Limb (tissue), 2 donors: Measurements from ENCODE around the gene UGT1A9.
A peak's percentile ranks its signal among the peaks of the same experiment; 100 is the strongest.
"Not testable (repeated sequence)": the region's sequence is repeated elsewhere in the genome, so short reads cannot be mapped to it uniquely, and the experiment has no call there.

ENCODE experiments used
- DNase-seq, 2 donors: peaks; one replicate each; pipeline ENCODE4 v3.0.0-alpha.2; 2016; ENCODE audit errors: extremely low spot score in 2 of 2

Gene UGT1A9

GRCh38 chr2:233711312-233712008 lies 39.8 kb downstream of the UGT1A9 start:
- DNase-seq = peak; percentile 31 to 71

- no peak for DNase-seq
Measured at GRCh38 chr2:233712611-233713261, 41.0 kb downstream of the UGT1A9 start, which contains the start of gene UGT1A5. Gene UGT1A5, plus strand, starts transcription at chr2:233712907. Its CDS starts 85 bp downstream, at chr2:233712992.

GRCh38 chr2:233713262-233713615 lies 41.5 kb downstream of the UGT1A9 start:
- no peak for DNase-seq

GRCh38 chr2:233714121-233714520 lies 42.4 kb downstream of the UGT1A9 start:
- no peak for DNase-seq

GRCh38 chr2:233718552-233718951 lies 46.9 kb downstream of the UGT1A9 start, which contains the start of gene UGT1A4:
Gene UGT1A4, plus strand, starts transcription at chr2:233718736. Its CDS starts 85 bp downstream, at chr2:233718821.
- DNase-seq = no peak

- no peak for DNase-seq
Measured at GRCh38 chr2:233728723-233729301, 57.1 kb downstream of the UGT1A9 start, which contains the start of gene UGT1A3. Gene UGT1A3, plus strand, starts transcription at chr2:233729042. Its CDS starts 85 bp downstream, at chr2:233729127.

GRCh38 chr2:233736868-233737653 lies 65.4 kb downstream of the UGT1A9 start:
- DNase-seq = not testable (repeated sequence)

GRCh38 chr2:233740870-233741269 lies 69.2 kb downstream of the UGT1A9 start:
- DNase-seq = no peak

GRCh38 chr2:233743464-233744259 lies 72.0 kb downstream of the UGT1A9 start:
- no peak for DNase-seq

- DNase-seq = no peak
Measured at GRCh38 chr2:233745073-233745755, 73.5 kb downstream of the UGT1A9 start.

- DNase-seq = not testable (repeated sequence)
Measured at GRCh38 chr2:233745838-233746237, 74.1 kb downstream of the UGT1A9 start.

GRCh38 chr2:233746475-233747282 lies 75.0 kb downstream of the UGT1A9 start:
- DNase-seq = no peak

- no peak for DNase-seq
Measured at GRCh38 chr2:233747283-233747544, 75.5 kb downstream of the UGT1A9 start.

- not testable (repeated sequence) for DNase-seq
Measured at GRCh38 chr2:233750689-233751088, 79.0 kb downstream of the UGT1A9 start.

GRCh38 chr2:233751212-233752009 lies 79.7 kb downstream of the UGT1A9 start:
- not testable (repeated sequence) for DNase-seq

GRCh38 chr2:233754872-233755611 lies 83.3 kb downstream of the UGT1A9 start:
- no peak for DNase-seq

GRCh38 chr2:233756429-233757081 lies 84.9 kb downstream of the UGT1A9 start:
- DNase-seq = no peak

GRCh38 chr2:233758141-233758540 lies 86.4 kb downstream of the UGT1A9 start:
- DNase-seq = no peak
